ENCODE measurements around the gene NUTF2. TPM values are rescaled to one million over a fixed set of nuclear protein-coding genes. Genes with fewer than 3 reads are reported as not detected.

The NUTF2 gene
- total and polyA plus RNA-seq, 2 of the 4 experiments (the other 2 are of a cell fraction): 42.7 to 361 TPM

DNA sequence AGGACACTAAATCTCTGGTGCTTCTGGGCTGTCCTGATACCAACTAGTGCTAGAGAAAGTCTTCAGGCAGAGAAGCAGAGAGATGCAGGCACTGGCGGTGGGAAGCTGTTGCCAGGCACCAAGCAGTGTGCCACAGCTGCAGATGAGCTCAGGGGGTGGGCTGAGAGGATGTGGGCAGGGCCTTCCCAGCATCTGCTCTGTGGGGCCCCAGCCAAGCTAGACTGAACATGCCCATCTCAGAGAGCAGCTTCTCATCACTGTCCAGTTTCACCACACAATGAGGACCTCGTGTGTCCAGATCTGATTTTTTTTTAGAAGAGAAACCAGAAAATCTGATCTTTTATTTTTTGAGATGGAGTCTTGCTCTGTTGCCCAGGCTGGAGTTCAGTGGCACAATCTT lies 63.4 kb downstream of the NUTF2 start:
- Histone ChIP-seq H2AFZ (replicated peaks; ENCODE audit: low read length, poor library complexity) (no peak overlapping the region), H3K23ac (ENCODE audit: low read depth, low read length) (no peak overlapping the region), H2BK15ac (ENCODE audit: low read depth, low read length) (no peak overlapping the region), H3K9ac (ENCODE audit: low read depth, low read length) (no peak overlapping the region), H3K4me3 (ENCODE audit: insufficient read depth, low read depth, low read length) (no peak overlapping the region), H3K4ac (ENCODE audit: low read depth, low read length) (no peak overlapping the region), H2AK5ac (ENCODE audit: low read depth, low read length) (no peak overlapping the region), H2BK120ac (ENCODE audit: low read depth, low read length) (no peak overlapping the region), H3K9me3 (ENCODE audit: control insufficient read depth, insufficient read depth, low read length) (no peaks in the 10 kb centered on the region), H3K27ac (ENCODE audit: insufficient read depth, low read length) (no peak overlapping the region), H2BK5ac (ENCODE audit: low read depth, low read length, poor library complexity, severe bottlenecking) (no peak overlapping the region), H2AK9ac (replicated peaks; ENCODE audit: low read depth, low read length, poor library complexity) (no peak overlapping the region), H3K4me2 (ENCODE audit: low read depth, low read length) (no peak overlapping the region), H2BK20ac (ENCODE audit: low read depth, low read length) (no peak overlapping the region), H3K27me3 (ENCODE audit: control insufficient read depth, insufficient read depth, low read length) (no peaks in the 10 kb centered on the region), H4K20me1 (ENCODE audit: insufficient read depth, low read length) (peaks cover 14% of the 10 kb centered on the region; the same call in 1 of the 2 replicates), H4K5ac (ENCODE audit: low read depth, low read length) (no peak overlapping the region), H3K18ac (ENCODE audit: low read depth, low read length) (no peak overlapping the region), H4K8ac (ENCODE audit: low read depth in 2 of 2, low read length in 2 of 2) (no peak overlapping the region), H3K14ac (replicated peaks; ENCODE audit: low read depth, low read length) (no peak overlapping the region), H3K36me3 (ENCODE audit: control insufficient read depth, insufficient read depth, low read length) (peaks cover 27% of the 10 kb centered on the region), H3K9me1 (ENCODE audit: insufficient read depth, low read length) (0 out of 2 replicates have a peak, but pooled peaks cover 4% of the 10 kb centered on the region), H3K56ac (ENCODE audit: extremely low read depth, insufficient read depth, low read length) (no peak overlapping the region), H3K4me1 (ENCODE audit: control insufficient read depth, insufficient read depth, low read length) (no peaks in the 10 kb centered on the region), H3K79me1 (ENCODE audit: low read depth in 1 of 2, low read length in 2 of 2) (peaks cover 7 to 49% of the 10 kb centered on the region in 2 experiments; a peak in 3 of 4 replicates), H4K91ac (ENCODE audit: insufficient read depth, low read depth, low read length) (no peak overlapping the region)
- no TSS peak for BruUV-seq (replicated peaks)
- ATAC-seq (ENCODE audit: low read depth): peak; percentile 97
- in situ Hi-C loops (cut with MboI; ENCODE audit: low sequenced_read_pairs) (no loop called here), intact Hi-C loops (cut with micrococcal nuclease) (no loop called here), dilution Hi-C loops (cut with HindIII; ENCODE audit: low sequenced_read_pairs, unreplicated experiment) (no loop called here)
- DNase-seq: peak; percentile 69
- POLR2A ChIA-PET (ENCODE audit: unreplicated experiment): no interaction called here
- TF ChIP-seq SMC3 (IDR thresholded peaks at IDR 0.05; ENCODE audit: low read depth, low read length) (no peak), RCOR1 (IDR thresholded peaks at IDR 0.05; ENCODE audit: insufficient replicate concordance, low read length) (no peak)
- no CpG with 5 or more reads among the region's 2 CpGs for WGBS, 2 experiments (ENCODE audit: extremely low coverage in 2 of 2, insufficient read length in 1 of 2)
- CTCF ChIA-PET: interaction anchor here (0.5 to 1.2 kb wide), 2 partner anchors 26 to 91 kb away, joined by 3 to 14 read pairs; partner anchors contain the start of gene NRN1L
